IPS-15b (cell line): ENCODE data around the gene SGK2.

Source experiments
- H3K27me3 ChIP-seq: one replicate; pipeline ENCODE4 v1.6.1; 2013; ENCODE audit warnings: low read length; ENCODE audit not compliant: control insufficient read depth, insufficient read depth
- H3K36me3 ChIP-seq: one replicate; pipeline ENCODE4 v1.6.1; 2013; ENCODE audit warnings: low read length; ENCODE audit not compliant: control insufficient read depth, insufficient read depth
- H3K4me1 ChIP-seq: one replicate; pipeline ENCODE4 v1.6.1; 2013; ENCODE audit warnings: mild to moderate bottlenecking, low read length; ENCODE audit not compliant: control insufficient read depth, insufficient read depth
- H3K4me3 ChIP-seq: one replicate; pipeline ENCODE4 v1.5.1; 2013; ENCODE audit warnings: low read depth, low read length
- H3K9ac ChIP-seq: one replicate; pipeline ENCODE4 v1.6.1; 2013; ENCODE audit warnings: low read depth, mild to moderate bottlenecking, low read length
- H3K9me3 ChIP-seq: one replicate; pipeline ENCODE4 v1.6.1; 2013; ENCODE audit warnings: mild to moderate bottlenecking, low read length; ENCODE audit not compliant: control insufficient read depth, insufficient read depth

The SGK2 gene

GRCh38 chr20:43529457-43530153 lies 29.2 kb upstream of the SGK2 start:
- H3K4me3 ChIP-seq: no peak overlapping the region
- H3K9me3 ChIP-seq: no peaks in the 10 kb centered on the region
- no peaks in the 10 kb centered on the region for H3K4me1 ChIP-seq
- no peaks in the 10 kb centered on the region for H3K27me3 ChIP-seq
- no peak overlapping the region for H3K9ac ChIP-seq
- H3K36me3 ChIP-seq: peaks cover 5% of the 10 kb centered on the region

DNA sequence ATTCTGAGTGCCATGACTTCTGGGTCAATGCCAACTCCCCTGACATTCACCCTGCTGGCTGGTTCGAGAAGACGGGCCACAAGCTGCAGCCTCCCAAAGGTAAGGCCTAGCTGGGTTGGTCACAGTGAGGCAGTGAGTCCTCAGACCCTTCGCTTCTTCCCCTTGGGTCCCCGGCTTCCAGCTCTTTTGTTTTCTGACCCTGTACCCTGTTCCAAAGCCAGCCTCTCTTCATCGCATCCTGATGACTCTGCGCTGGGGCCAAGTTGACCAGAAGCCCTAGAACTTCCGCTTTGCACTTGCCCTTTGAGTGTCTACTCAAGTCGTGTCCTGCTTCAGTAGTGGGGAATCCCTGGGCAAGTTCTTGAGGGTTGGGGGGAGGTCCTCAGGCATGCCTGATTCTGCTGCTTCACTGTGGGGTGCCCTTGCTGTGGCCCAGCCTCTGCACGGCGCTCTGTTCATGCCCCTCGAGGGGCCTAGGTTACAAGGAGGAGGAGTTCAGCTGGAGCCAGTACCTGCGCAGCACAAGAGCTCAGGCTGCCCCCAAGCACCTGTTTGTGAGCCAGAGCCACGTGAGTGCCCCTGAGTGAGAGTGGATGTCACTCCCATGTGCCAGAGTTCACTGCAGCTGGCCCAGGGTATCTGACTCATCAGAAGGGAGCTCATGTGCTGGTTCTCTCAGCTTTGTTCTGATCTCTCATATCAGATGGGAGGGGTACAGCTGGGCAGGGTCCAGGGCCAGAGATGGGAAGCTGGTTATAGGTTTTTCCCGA lies 28.3 kb upstream of the SGK2 start:
- no peak overlapping the region for H3K4me3 ChIP-seq

DNA sequence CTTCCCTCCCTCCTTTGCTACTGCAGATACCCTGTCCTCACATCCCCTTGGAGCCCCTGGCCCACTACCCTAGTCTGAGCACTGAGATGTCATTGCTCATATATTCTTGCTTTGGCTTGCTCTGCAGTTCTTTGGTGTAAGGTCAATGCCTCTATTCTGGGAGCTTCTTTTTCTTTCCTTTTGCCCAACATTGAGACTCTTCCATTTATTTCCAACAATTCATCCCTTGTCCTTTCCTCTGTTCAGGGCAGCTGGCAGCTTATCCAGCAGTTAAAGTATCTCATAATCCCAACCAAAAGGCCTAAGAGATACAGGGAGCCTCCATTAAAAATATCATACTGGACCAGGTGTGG lies 27.8 kb upstream of the SGK2 start:
- H3K36me3 ChIP-seq: peaks cover 10% of the 10 kb centered on the region
- no peaks in the 10 kb centered on the region for H3K4me1 ChIP-seq
- H3K9ac ChIP-seq: no peak overlapping the region
- H3K27me3 ChIP-seq: no peaks in the 10 kb centered on the region
- no peak overlapping the region for H3K4me3 ChIP-seq
- H3K9me3 ChIP-seq: no peaks in the 10 kb centered on the region

More for the DNA sequence above, 28.3 kb upstream of the SGK2 start:
- Histone ChIP-seq H3K9ac (no peak overlapping the region), H3K4me1 (no peaks in the 10 kb centered on the region), H3K36me3 (peaks cover 9% of the 10 kb centered on the region), H3K27me3 (no peaks in the 10 kb centered on the region), H3K9me3 (no peaks in the 10 kb centered on the region)

DNA sequence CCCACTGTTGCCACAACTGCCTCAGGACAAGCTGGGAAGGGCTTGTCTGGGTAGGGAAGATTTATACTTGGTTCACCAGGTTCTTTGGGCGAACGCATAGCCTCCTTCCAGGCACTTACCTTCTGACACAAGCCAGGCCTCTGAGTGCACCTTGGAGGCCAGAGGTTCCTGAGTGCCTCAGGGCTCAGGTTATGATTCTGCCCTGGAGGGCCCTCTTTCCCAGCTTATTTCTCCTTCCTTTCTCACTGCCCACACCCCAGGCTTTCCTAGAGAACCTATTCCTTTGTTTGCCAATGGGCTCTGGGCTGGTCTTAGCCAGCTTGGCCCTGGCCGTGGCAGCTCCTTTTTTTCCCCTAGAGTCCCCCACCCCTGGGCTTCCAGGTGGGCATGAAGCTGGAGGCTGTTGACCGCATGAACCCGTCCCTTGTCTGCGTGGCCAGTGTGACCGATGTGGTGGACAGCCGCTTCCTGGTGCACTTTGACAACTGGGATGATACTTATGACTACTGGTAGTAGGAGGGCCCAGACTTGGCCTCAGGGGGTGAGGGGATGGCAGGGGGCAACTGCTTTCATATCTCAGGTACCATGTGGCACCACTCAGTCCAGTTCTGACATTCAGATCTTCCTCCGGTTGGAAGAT lies 26.3 kb upstream of the SGK2 start:
- H3K36me3 ChIP-seq: peaks cover 12% of the 10 kb centered on the region
- no peak overlapping the region for H3K4me3 ChIP-seq
- no peaks in the 10 kb centered on the region for H3K4me1 ChIP-seq
- no peak overlapping the region for H3K9ac ChIP-seq
- no peaks in the 10 kb centered on the region for H3K9me3 ChIP-seq
- H3K27me3 ChIP-seq: no peaks in the 10 kb centered on the region

DNA sequence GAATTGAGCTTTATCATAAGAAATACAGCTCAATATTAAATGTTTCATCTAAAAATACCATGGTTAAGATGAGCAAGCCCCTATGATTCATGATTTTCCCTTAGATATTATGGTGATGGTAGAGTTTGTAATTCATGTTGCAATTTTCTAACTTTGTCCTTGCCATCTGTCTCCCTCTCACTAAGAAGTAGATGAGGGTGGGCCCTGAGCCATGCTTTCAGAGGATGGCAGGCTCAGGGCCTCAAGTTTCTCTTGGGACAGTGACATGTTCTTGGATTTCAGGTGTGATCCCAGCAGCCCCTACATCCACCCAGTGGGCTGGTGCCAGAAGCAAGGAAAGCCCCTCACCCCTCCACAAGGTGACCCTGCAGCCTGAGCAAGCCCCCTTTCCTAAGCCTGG lies 25.8 kb upstream of the SGK2 start:
- Histone ChIP-seq H3K4me1 (no peaks in the 10 kb centered on the region), H3K36me3 (peaks cover 12% of the 10 kb centered on the region), H3K27me3 (no peaks in the 10 kb centered on the region), H3K9ac (no peak overlapping the region), H3K4me3 (no peak overlapping the region), H3K9me3 (no peaks in the 10 kb centered on the region)

DNA sequence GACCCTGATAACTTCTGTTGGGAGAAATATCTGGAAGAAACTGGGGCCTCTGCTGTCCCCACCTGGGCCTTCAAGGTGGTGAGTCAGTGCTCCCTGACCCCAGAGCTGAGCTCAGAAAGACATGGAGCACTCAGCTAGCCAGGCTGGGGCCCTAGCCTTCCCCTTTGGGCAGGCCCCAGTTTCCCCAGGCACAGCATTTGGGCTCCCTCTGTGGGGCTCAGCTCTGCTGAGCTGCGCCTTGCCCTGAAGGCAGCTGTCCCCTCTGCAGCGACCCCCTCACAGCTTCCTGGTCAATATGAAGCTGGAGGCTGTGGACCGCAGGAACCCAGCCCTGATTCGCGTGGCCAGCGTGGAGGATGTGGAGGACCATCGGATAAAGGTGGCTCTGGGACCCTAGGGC lies 24.8 kb upstream of the SGK2 start:
- Histone ChIP-seq H3K36me3 (peaks cover 12% of the 10 kb centered on the region), H3K9me3 (no peaks in the 10 kb centered on the region), H3K9ac (no peak overlapping the region), H3K27me3 (no peaks in the 10 kb centered on the region), H3K4me3 (no peak overlapping the region), H3K4me1 (no peaks in the 10 kb centered on the region)

GRCh38 chr20:43534791-43535350 lies 24.0 kb upstream of the SGK2 start:
- no peaks in the 10 kb centered on the region for H3K27me3 ChIP-seq
- H3K9me3 ChIP-seq: no peaks in the 10 kb centered on the region
- H3K4me3 ChIP-seq: no peak overlapping the region
- H3K36me3 ChIP-seq: peaks cover 12% of the 10 kb centered on the region
- no peak overlapping the region for H3K9ac ChIP-seq
- no peaks in the 10 kb centered on the region for H3K4me1 ChIP-seq

DNA sequence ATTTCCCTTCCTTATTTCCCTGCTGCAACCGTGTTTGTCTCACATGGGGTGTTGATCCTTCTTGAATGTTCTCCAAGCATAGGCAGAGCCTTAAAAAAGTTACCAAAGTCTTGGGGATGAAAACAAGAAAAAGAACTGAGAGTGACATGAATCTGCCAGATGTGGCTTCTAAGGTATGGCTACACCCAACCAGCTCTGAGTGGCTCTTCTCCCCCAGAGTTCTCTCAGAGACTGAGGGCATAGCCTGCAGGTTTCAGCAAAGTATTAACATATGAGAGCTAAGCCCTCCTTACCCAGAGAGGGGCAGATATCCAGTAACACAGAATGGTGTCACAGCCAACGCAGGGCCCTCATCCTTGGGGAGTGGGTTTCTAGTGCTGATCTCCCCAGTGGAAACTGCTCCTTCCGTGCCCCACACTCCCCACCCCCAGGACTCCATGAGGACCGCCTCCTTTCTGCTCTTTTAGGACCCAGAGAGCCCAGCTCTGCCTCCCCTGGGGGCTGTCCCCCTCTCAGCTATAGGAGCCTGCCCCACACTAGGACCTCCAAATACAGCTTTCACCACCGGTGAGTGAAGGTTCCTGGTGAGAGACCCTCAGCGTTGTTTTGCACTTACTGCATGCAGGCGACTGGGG lies 23.3 kb upstream of the SGK2 start:
- Histone ChIP-seq H3K4me3 (no peak overlapping the region), H3K27me3 (no peaks in the 10 kb centered on the region), H3K36me3 (peaks cover 9% of the 10 kb centered on the region), H3K9ac (no peak overlapping the region), H3K4me1 (no peaks in the 10 kb centered on the region), H3K9me3 (no peaks in the 10 kb centered on the region)

- H3K9ac ChIP-seq: no peak overlapping the region
- H3K36me3 ChIP-seq: peaks cover 9% of the 10 kb centered on the region
- no peaks in the 10 kb centered on the region for H3K27me3 ChIP-seq
Measured at GRCh38 chr20:43536041-43536816, 22.6 kb upstream of the SGK2 start.

DNA sequence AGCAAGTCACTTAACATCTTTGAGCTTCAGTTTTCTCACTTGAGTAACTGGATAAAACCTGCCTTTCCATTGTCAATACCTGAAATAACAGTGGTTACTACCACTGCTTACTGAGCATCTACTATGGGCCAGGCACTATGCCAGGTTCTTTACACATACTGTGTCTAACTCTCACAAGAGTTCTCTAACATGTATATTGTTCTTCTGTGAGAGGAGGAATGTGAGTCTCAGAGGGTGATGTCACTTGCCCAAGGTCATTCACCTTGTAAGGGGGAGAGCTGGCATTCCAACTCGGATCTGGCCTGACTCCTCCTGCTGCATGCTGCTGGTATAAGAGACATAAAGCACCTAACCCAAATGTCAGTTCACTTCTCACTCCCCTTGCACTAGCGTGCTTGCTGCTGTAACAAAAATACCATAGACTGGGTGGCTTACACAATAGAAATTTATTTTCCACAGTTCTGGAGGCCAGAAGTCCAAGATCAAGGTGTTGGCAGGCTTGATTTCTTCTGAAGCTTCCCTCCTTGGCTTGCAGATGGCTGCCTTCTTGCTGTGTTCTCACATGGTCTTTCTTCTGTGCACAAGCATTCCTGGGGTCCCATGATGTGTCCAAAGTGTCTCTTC lies 21.9 kb upstream of the SGK2 start:
- Histone ChIP-seq H3K9me3 (no peaks in the 10 kb centered on the region), H3K9ac (no peak overlapping the region), H3K4me1 (no peaks in the 10 kb centered on the region), H3K36me3 (peaks cover 9% of the 10 kb centered on the region), H3K27me3 (no peaks in the 10 kb centered on the region), H3K4me3 (no peak overlapping the region)

More at GRCh38 chr20:43536041-43536816, 22.6 kb upstream of the SGK2 start:
- no peaks in the 10 kb centered on the region for H3K9me3 ChIP-seq
- no peaks in the 10 kb centered on the region for H3K4me1 ChIP-seq
- no peak overlapping the region for H3K4me3 ChIP-seq
